IMR-90 (cell line): ENCODE data around the gene PLAAT1. TPM values are rescaled to one million over a fixed set of nuclear protein-coding genes. Genes with fewer than 3 reads are reported as not detected.

Experiments used
- ATAC-seq: fragments of 200-7000 bp; cut with Tn5 transposase; 2 replicates; pipeline ENCODE4 v1.9.1; 2020; ENCODE audit warnings: low read depth, mild to moderate bottlenecking, moderate library complexity
- BruUV-seq: library from RNA; stranded (reverse); fragments of 400-500 nt; replicated peaks from 2 replicates; lab custom pipeline; 2021; lab: Mats Ljungman, UMichigan
- CTCF ChIA-PET: fragments of 300-600 bp; formaldehyde crosslinking; extraction: SDS; loops from one replicate; lab custom pipeline; 2021; ENCODE audit warnings: antibody characterized with exemption; lab: Yijun Ruan, JAX
- POLR2A ChIA-PET: fragments of 300-600 bp; sonication (Branson Sonifier 250); formaldehyde crosslinking; loops from one replicate; lab custom pipeline; 2022; ENCODE audit warnings: antibody characterized with exemption; ENCODE audit not compliant: unreplicated experiment; lab: Charles Lee
- DNase-seq: peaks from one replicate; pipeline ENCODE4 v3.0.0; 2013
- H2AFZ ChIP-seq: replicated peaks from 2 replicates; pipeline ENCODE3; 2013; ENCODE audit warnings: low read length, mild to moderate bottlenecking; ENCODE audit not compliant: poor library complexity
- H2AK5ac ChIP-seq: 2 replicates; pipeline ENCODE4 v1.6.1; 2013; ENCODE audit warnings: low read depth, low read length, inconsistent platforms
- H2AK9ac ChIP-seq: replicated peaks from 2 replicates; pipeline ENCODE3; 2013; ENCODE audit warnings: mild to moderate bottlenecking, low read depth, low read length, moderate library complexity; ENCODE audit not compliant: poor library complexity
- H2BK120ac ChIP-seq: 2 replicates; pipeline ENCODE4 v1.6.1; 2013; ENCODE audit warnings: low read depth, low read length, inconsistent platforms
- H2BK15ac ChIP-seq: 3 replicates; pipeline ENCODE4 v1.6.1; 2013; ENCODE audit warnings: low read depth, low read length, inconsistent platforms
- H2BK20ac ChIP-seq: 2 replicates; pipeline ENCODE4 v1.6.1; 2013; ENCODE audit warnings: low read depth, mild to moderate bottlenecking, inconsistent platforms, low read length, moderate library complexity
- H2BK5ac ChIP-seq: 2 replicates; pipeline ENCODE4 v1.6.1; 2013; ENCODE audit warnings: mild to moderate bottlenecking, low read depth, low read length, inconsistent platforms; ENCODE audit not compliant: poor library complexity, severe bottlenecking
- H3K14ac ChIP-seq: replicated peaks from 2 replicates; pipeline ENCODE4 v1.6.1; 2013; ENCODE audit warnings: low read depth, low read length, inconsistent platforms
- H3K18ac ChIP-seq: 2 replicates; pipeline ENCODE4 v1.6.1; 2013; ENCODE audit warnings: low read depth, low read length, control low read depth
- H3K23ac ChIP-seq: 2 replicates; pipeline ENCODE4 v1.6.1; 2013; ENCODE audit warnings: low read depth, low read length, inconsistent platforms
- H3K27ac ChIP-seq: 2 replicates; pipeline ENCODE4 v1.5.1; 2013; ENCODE audit warnings: mild to moderate bottlenecking, control low read depth, low read length; ENCODE audit not compliant: insufficient read depth
- H3K27me3 ChIP-seq: 2 replicates; pipeline ENCODE4 v1.6.1; 2013; ENCODE audit warnings: low read length; ENCODE audit not compliant: control insufficient read depth, insufficient read depth
- H3K36me3 ChIP-seq: 2 replicates; pipeline ENCODE4 v1.6.1; 2013; ENCODE audit warnings: low read length, mixed read lengths; ENCODE audit not compliant: control insufficient read depth, insufficient read depth
- H3K4ac ChIP-seq: 2 replicates; pipeline ENCODE4 v1.6.1; 2013; ENCODE audit warnings: low read depth, low read length, inconsistent platforms
- H3K4me1 ChIP-seq: 2 replicates; pipeline ENCODE4 v1.6.1; 2013; ENCODE audit warnings: low read length, mixed read lengths; ENCODE audit not compliant: control insufficient read depth, insufficient read depth
- H3K4me2 ChIP-seq: 2 replicates; pipeline ENCODE4 v1.6.1; 2013; ENCODE audit warnings: low read depth, mild to moderate bottlenecking, control low read depth, low read length, moderate library complexity
- H3K4me3 ChIP-seq: 2 replicates; pipeline ENCODE4 v1.5.1; 2013; ENCODE audit warnings: low read depth, mild to moderate bottlenecking, control low read depth, low read length, moderate library complexity; ENCODE audit not compliant: insufficient read depth
- H3K56ac ChIP-seq: 2 replicates; pipeline ENCODE4 v1.6.1; 2013; ENCODE audit warnings: low read length, inconsistent platforms; ENCODE audit not compliant: insufficient read depth; ENCODE audit errors: extremely low read depth
- H3K79me1 ChIP-seq, 2 experiments: 2 replicates each; pipeline ENCODE4 v1.6.1; 2013; ENCODE audit warnings: low read length in 2 of 2, inconsistent platforms in 1 of 2, low read depth in 1 of 2
- H3K9ac ChIP-seq: 2 replicates; pipeline ENCODE4 v1.6.1; 2013; ENCODE audit warnings: low read depth, low read length, control low read depth
- H3K9me1 ChIP-seq: 2 replicates; pipeline ENCODE4 v1.6.1; 2013; ENCODE audit warnings: low read length, inconsistent platforms; ENCODE audit not compliant: insufficient read depth
- H3K9me3 ChIP-seq: 2 replicates; pipeline ENCODE4 v1.6.1; 2013; ENCODE audit warnings: low read length; ENCODE audit not compliant: control insufficient read depth, insufficient read depth
- H4K20me1 ChIP-seq: 2 replicates; pipeline ENCODE4 v1.6.1; 2013; ENCODE audit warnings: low read length, inconsistent platforms; ENCODE audit not compliant: insufficient read depth
- H4K5ac ChIP-seq: 2 replicates; pipeline ENCODE4 v1.6.1; 2013; ENCODE audit warnings: mild to moderate bottlenecking, low read depth, low read length, control low read depth
- H4K8ac ChIP-seq, 2 experiments: 2 replicates each; pipeline ENCODE4 v1.6.1; 2013; ENCODE audit warnings: low read depth in 2 of 2, low read length in 2 of 2, control low read depth in 1 of 2, inconsistent platforms in 1 of 2
- H4K91ac ChIP-seq: 2 replicates; pipeline ENCODE4 v1.6.1; 2013; ENCODE audit warnings: low read depth, low read length, inconsistent platforms; ENCODE audit not compliant: insufficient read depth
- BHLHE40 ChIP-seq: fragments of 150-350 bp; IDR thresholded peaks from 2 replicates; pipeline ENCODE4 v1.6.1; 2016; ENCODE audit warnings: mild to moderate bottlenecking, low read depth, low read length
- CHD1 ChIP-seq: IDR thresholded peaks from 2 replicates; pipeline ENCODE4 v1.6.1; 2012; ENCODE audit warnings: low read depth, low read length, improper control_type of control experiment
- FOS ChIP-seq: fragments of 150-350 bp; IDR thresholded peaks from 2 replicates; pipeline ENCODE4 v1.6.1; 2016; ENCODE audit warnings: low read depth, low read length
- MXI1 ChIP-seq: IDR thresholded peaks from 2 replicates; pipeline ENCODE4 v1.6.1; 2012; ENCODE audit warnings: low read depth, mild to moderate bottlenecking, low read length, moderate library complexity, borderline replicate concordance
- SMC3 ChIP-seq: fragments of 150-350 bp; IDR thresholded peaks from 2 replicates; pipeline ENCODE4 v1.6.1; 2016; ENCODE audit warnings: low read depth, mild to moderate bottlenecking, antibody characterized with exemption, low read length, moderate library complexity
- WGBS, 2 experiments: methylation state at CpG; one replicate each; pipeline versions ENCODE4 v1.1.5 to v1.1.7; 2013; ENCODE audit warnings: missing lambda C conversion rate in 2 of 2; ENCODE audit not compliant: insufficient read length in 1 of 2; ENCODE audit errors: extremely low coverage in 2 of 2; 5-methylcytosine and 5-hydroxymethylcytosine counted together
- dilution Hi-C: fragments of 300-500 bp; cut with HindIII; formaldehyde crosslinking; loops from one replicate; pipeline ENCODE4 v1.14.3; 2018; ENCODE audit warnings: low sequenced_read_pairs; ENCODE audit not compliant: unreplicated experiment
- in situ Hi-C: fragments of 300-500 bp; cut with MboI; formaldehyde crosslinking; loops from 3 replicates; pipeline ENCODE4 v1.14.3; 2019; ENCODE audit warnings: low sequenced_read_pairs, inconsistent platforms, mixed read lengths
- intact Hi-C: fragments of 100-400 bp; cut with micrococcal nuclease; formaldehyde crosslinking; loops from 2 replicates; pipeline ENCODE4 v1.10.0; 2022
- polyA plus RNA-seq, 3 experiments: library from polyadenylated mRNA; depleted of rRNA; stranded (reverse); fragments of >200 nt; gene quantifications; 2 replicates each; pipeline ENCODE4 v1.2.3, GENCODE V29; 2012; ENCODE audit warnings: low replicate concordance in 1 of 3
- total RNA-seq: library from RNA; depleted of rRNA; stranded (reverse); fragments of >200 nt; gene quantifications from 2 replicates; pipeline ENCODE4 v1.2.3, GENCODE V29; 2012

The PLAAT1 gene
- total and polyA plus RNA-seq, 2 of the 4 experiments (the other 2 are of a cell fraction), result 0.54 to 0.68 TPM

GRCh38 chr3:193269343-193270028 is 28.5 kb downstream of the PLAAT1 start:
- Histone ChIP-seq H2BK120ac (no peak overlapping the region), H3K9me3 (0 out of 2 replicates have a peak, but pooled peaks cover 2% of the 10 kb centered on the region), H3K27ac (no peak overlapping the region), H3K14ac (no peak overlapping the region), H2BK20ac (no peak overlapping the region), H3K4me3 (no peak overlapping the region), H3K56ac (no peak overlapping the region), H3K4me1 (no peaks in the 10 kb centered on the region), H3K9me1 (no peaks in the 10 kb centered on the region), H3K36me3 (no peaks in the 10 kb centered on the region), H2AK5ac (no peak overlapping the region), H4K8ac (no peak overlapping the region), H2BK5ac (no peak overlapping the region), H3K23ac (no peak overlapping the region), H3K4ac (no peak overlapping the region), H3K4me2 (no peak overlapping the region), H2BK15ac (no peak overlapping the region), H3K9ac (no peak overlapping the region), H4K5ac (no peak overlapping the region), H3K27me3 (no peaks in the 10 kb centered on the region), H3K18ac (no peak overlapping the region), H2AFZ (no peak overlapping the region), H4K91ac (no peak overlapping the region), H2AK9ac (no peak overlapping the region), H4K20me1 (no peaks in the 10 kb centered on the region), H3K79me1 (no peaks in the 10 kb centered on the region)
- no peak for TF ChIP-seq BHLHE40
- no peak for TF ChIP-seq CHD1
- TF ChIP-seq SMC3, result no peak
- no peak for TF ChIP-seq FOS
- no peak for TF ChIP-seq MXI1
- ChIA-PET CTCF (no interaction called here), POLR2A (no interaction called here)
- in situ Hi-C loops (no loop called here), dilution Hi-C loops (no loop called here), intact Hi-C loops (no loop called here)
- BruUV-seq, result no TSS peak
- ATAC-seq (no peak), DNase-seq (no peak)
- no CpG with 5 or more reads among the region's 3 CpGs for WGBS, 2 experiments
